Osteocyte (in vitro differentiated cells): ENCODE results near the gene PLCB1. TPM values are rescaled to one million over a fixed set of nuclear protein-coding genes. Genes with fewer than 3 reads are reported as not detected.

Experiments
- DNase-seq: peaks from one replicate; pipeline ENCODE4 v3.0.0; 2021; ENCODE audit warnings: mixed read lengths; ENCODE audit not compliant: unreplicated experiment; ENCODE audit errors: extremely low spot score
- H3K27ac Mint-ChIP-seq: one replicate; pipeline ENCODE4 v1.8.0; 2021; ENCODE audit warnings: mild to moderate bottlenecking, mixed read lengths; ENCODE audit not compliant: unreplicated experiment
- H3K27me3 Mint-ChIP-seq: one replicate; pipeline ENCODE4 v1.8.0; 2021; ENCODE audit warnings: mixed read lengths; ENCODE audit not compliant: unreplicated experiment
- H3K36me3 Mint-ChIP-seq: one replicate; pipeline ENCODE4 v1.8.0; 2021; ENCODE audit warnings: mixed read lengths; ENCODE audit not compliant: unreplicated experiment
- H3K4me1 Mint-ChIP-seq: one replicate; pipeline ENCODE4 v1.8.0; 2021; ENCODE audit warnings: mixed read lengths; ENCODE audit not compliant: unreplicated experiment
- H3K4me3 Mint-ChIP-seq: one replicate; pipeline ENCODE4 v1.8.0; 2021; ENCODE audit warnings: mild to moderate bottlenecking, moderate library complexity, mixed read lengths; ENCODE audit not compliant: unreplicated experiment
- H3K9me3 Mint-ChIP-seq: one replicate; pipeline ENCODE4 v1.8.0; 2021; ENCODE audit warnings: mixed read lengths; ENCODE audit not compliant: unreplicated experiment
- total RNA-seq: library from RNA; stranded (reverse); gene quantifications from 2 replicates; pipeline ENCODE4 v1.2.1, GENCODE V29; 2021
- TF ChIP-seq, protein P1 (sequence below): fragments of 200-600 bp; sonication (generic); IDR thresholded peaks from 2 replicates; pipeline ENCODE4 v1.5.0; 2021; ENCODE audit warnings: antibody characterized with exemption, mild to moderate bottlenecking, moderate library complexity

The PLCB1 gene
- total RNA-seq, 1 donor from 2014 or later: 33.3 TPM

DNA sequence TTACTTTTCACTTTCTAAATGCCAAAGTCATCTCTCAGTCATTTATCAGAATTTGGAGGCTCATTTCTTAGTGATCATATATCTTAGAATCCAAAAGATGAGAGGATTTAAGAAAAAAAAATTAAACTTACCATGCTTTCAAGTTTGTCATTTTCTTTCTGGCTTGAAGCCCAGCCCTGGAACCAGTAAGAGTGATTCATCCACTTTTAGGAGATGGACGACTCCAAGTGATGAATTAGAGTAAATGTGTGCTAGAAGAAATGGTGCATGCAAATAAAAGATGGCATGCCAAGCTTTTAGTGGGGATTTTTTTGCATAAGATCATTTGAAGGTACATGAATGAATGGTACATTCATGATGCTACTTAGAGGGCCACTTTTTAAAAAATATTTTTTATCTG is 20.1 kb downstream of the PLCB1 start:
- Mint-ChIP-seq H3K9me3 (peaks cover 6% of the 10 kb centered on the region), H3K27me3 (no peaks in the 10 kb centered on the region), H3K4me1 (peaks cover 91% of the 10 kb centered on the region), H3K4me3 (no peak overlapping the region), H3K36me3 (peaks cover 2% of the 10 kb centered on the region), H3K27ac (peak overlapping the region; percentile 53)
- TF ChIP-seq, protein P1, sequence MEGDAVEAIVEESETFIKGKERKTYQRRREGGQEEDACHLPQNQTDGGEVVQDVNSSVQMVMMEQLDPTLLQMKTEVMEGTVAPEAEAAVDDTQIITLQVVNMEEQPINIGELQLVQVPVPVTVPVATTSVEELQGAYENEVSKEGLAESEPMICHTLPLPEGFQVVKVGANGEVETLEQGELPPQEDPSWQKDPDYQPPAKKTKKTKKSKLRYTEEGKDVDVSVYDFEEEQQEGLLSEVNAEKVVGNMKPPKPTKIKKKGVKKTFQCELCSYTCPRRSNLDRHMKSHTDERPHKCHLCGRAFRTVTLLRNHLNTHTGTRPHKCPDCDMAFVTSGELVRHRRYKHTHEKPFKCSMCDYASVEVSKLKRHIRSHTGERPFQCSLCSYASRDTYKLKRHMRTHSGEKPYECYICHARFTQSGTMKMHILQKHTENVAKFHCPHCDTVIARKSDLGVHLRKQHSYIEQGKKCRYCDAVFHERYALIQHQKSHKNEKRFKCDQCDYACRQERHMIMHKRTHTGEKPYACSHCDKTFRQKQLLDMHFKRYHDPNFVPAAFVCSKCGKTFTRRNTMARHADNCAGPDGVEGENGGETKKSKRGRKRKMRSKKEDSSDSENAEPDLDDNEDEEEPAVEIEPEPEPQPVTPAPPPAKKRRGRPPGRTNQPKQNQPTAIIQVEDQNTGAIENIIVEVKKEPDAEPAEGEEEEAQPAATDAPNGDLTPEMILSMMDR: no peak
- no peak for DNase-seq

DNA sequence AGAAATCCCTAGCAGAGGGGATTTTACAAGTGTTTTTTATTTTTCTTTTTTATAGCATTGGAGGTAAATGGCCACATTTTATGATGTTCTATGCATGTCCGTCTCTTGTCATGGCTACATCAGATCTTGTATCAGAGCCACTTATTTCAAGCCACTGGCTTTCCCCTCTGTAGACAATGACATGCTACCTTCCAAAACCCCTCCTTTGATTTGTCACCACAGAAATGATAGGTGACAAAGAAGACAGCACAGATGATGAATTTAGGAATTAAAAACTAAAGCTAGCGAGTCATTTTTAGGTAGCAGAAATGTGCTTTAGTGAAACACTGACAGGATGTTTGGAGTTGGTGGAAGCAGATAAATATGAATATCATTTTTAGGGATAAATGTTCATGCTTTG is 20.8 kb downstream of the PLCB1 start:
- H3K27ac Mint-ChIP-seq: peak overlapping the region; percentile 85
- no peak for DNase-seq
- H3K9me3 Mint-ChIP-seq: peaks cover 6% of the 10 kb centered on the region
- TF ChIP-seq, protein P1: no peak
- no peaks in the 10 kb centered on the region for H3K27me3 Mint-ChIP-seq
- H3K4me3 Mint-ChIP-seq: no peak overlapping the region
- peaks cover 2% of the 10 kb centered on the region for H3K36me3 Mint-ChIP-seq
- peaks cover 87% of the 10 kb centered on the region for H3K4me1 Mint-ChIP-seq

DNA sequence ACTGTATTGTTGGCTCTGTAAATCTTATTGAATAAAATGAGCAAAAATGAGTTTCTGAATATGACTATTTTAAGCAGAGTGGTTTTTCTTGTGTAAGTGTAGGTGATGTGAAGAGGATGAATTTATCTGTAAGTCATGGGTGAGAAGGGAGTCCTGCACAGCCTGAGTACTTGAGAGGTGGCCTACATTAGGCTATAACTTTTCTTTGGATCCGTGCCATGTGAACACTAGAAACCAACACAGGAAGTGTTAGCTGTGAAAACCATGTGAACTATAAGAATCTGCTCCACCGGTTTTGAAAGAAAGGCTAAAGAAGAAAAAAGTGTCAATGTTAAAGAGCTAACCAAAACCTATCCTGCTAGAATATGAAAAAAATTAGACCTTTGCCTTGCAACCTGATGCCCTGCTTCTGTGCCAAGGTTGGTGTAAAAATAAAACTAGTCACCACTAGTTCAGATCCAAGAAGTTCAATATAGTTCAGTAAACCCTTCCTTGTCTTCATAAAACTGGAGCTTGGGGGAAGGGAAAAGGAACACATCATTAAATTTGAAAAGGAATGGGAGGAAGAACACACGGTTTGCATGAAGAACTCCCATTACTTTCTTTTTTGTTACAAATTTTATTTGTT is 21.3 kb downstream of the PLCB1 start:
- Mint-ChIP-seq H3K36me3 (peaks cover 2% of the 10 kb centered on the region), H3K4me1 (peaks cover 83% of the 10 kb centered on the region), H3K4me3 (no peak overlapping the region), H3K27ac (peak overlapping the region; percentile 85), H3K27me3 (no peaks in the 10 kb centered on the region), H3K9me3 (peaks cover 6% of the 10 kb centered on the region)
- DNase-seq: no peak
- TF ChIP-seq, protein P1: no peak

DNA sequence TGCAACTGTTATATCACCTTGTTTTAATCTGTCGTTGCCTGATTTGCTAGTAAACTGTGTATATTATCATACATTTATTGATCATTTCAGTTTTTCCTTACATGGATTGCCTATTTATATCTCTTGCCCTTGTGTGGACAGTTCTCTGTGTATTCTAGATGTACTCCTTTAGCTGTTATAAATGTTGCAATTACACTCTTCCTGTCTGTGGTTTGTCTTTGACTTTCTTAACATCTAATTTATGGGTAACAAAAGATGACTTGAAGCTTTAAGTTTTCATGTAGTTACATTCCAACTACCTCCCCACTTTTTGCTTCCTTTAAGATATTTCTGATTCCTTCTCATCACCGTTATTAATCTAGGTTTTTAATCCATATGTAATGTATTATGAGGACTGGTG is 22.6 kb downstream of the PLCB1 start:
- H3K9me3 Mint-ChIP-seq: peaks cover 6% of the 10 kb centered on the region
- H3K4me1 Mint-ChIP-seq: peaks cover 73% of the 10 kb centered on the region
- H3K27ac Mint-ChIP-seq: peak overlapping the region; percentile 86
- no peak for DNase-seq
- peaks cover 2% of the 10 kb centered on the region for H3K36me3 Mint-ChIP-seq
- TF ChIP-seq, protein P1: no peak
- no peaks in the 10 kb centered on the region for H3K27me3 Mint-ChIP-seq
- no peak overlapping the region for H3K4me3 Mint-ChIP-seq

DNA sequence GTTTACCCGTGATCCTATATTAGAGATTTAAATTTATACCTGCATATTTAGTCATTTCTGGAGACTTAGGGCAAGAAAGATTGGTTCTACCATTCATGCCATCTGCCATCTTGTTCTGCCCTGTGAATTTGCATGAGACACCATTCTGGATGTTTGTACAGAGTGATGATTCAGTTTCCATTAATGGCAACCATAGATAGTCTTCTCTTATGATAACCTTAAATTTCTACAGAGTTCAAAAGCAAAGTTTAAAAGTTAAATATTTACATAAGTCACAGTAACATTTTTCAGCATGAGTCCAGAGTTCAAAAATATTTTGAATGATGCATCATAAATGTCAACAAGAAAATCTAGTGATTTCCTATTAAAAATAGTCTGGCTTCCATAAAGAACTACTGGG is 23.2 kb downstream of the PLCB1 start:
- TF ChIP-seq, protein P1: no peak
- Mint-ChIP-seq H3K9me3 (peaks cover 9% of the 10 kb centered on the region), H3K4me1 (peaks cover 71% of the 10 kb centered on the region), H3K27ac (peak overlapping the region; percentile 86), H3K27me3 (no peaks in the 10 kb centered on the region), H3K4me3 (no peak overlapping the region), H3K36me3 (peaks cover 6% of the 10 kb centered on the region)
- no peak for DNase-seq
